ENCODE results near the gene HOXA7. TPM values are rescaled to one million over a fixed set of nuclear protein-coding genes. Genes with fewer than 3 reads are reported as not detected.
A peak's percentile ranks its signal among the peaks of the same experiment; 100 is the strongest.

HOXA7 gene
- total RNA-seq, 1 donor from 2014 or later, result not detected

GRCh38 chr7:27122077-27122910 is 34.2 kb downstream of the HOXA7 start:
- peaks cover 78% of the 10 kb centered on the region for H3K27me3 ChIP-seq (ENCODE audit: control insufficient read depth, insufficient read depth, low read length)
- no peak overlapping the region for H3K4me3 ChIP-seq (ENCODE audit: low read depth, low read length)
- DNase-seq (ENCODE audit: low read depth) (no peak), FAIRE-seq (no peak)
- TF ChIP-seq CTCF (IDR thresholded peaks at IDR 0.05; ENCODE audit: insufficient read depth, low read length, severe bottlenecking), result no peak
- H3K36me3 ChIP-seq (ENCODE audit: control insufficient read depth, insufficient read depth, low read length), result no peaks in the 10 kb centered on the region

GRCh38 chr7:27121684-27122076 is 34.8 kb downstream of the HOXA7 start:
- no peaks in the 10 kb centered on the region for H3K36me3 ChIP-seq (ENCODE audit: control insufficient read depth, insufficient read depth, low read length)
- FAIRE-seq, result no peak
- no peak for TF ChIP-seq CTCF (IDR thresholded peaks at IDR 0.05; ENCODE audit: insufficient read depth, low read length, severe bottlenecking)
- no peak overlapping the region for H3K4me3 ChIP-seq (ENCODE audit: low read depth, low read length)
- DNase-seq (ENCODE audit: low read depth), result no peak
- H3K27me3 ChIP-seq (ENCODE audit: control insufficient read depth, insufficient read depth, low read length), result peaks cover 80% of the 10 kb centered on the region

- H3K4me3 ChIP-seq (ENCODE audit: low read depth, low read length), result no peak overlapping the region
- DNase-seq (ENCODE audit: low read depth) (no peak), FAIRE-seq (no peak)
- H3K27me3 ChIP-seq (ENCODE audit: control insufficient read depth, insufficient read depth, low read length), result peaks cover 73% of the 10 kb centered on the region
- no peak for TF ChIP-seq CTCF (IDR thresholded peaks at IDR 0.05; ENCODE audit: insufficient read depth, low read length, severe bottlenecking)
- no peaks in the 10 kb centered on the region for H3K36me3 ChIP-seq (ENCODE audit: control insufficient read depth, insufficient read depth, low read length)
Observed at GRCh38 chr7:27119412-27119911, 37.0 kb downstream of the HOXA7 start.

GRCh38 chr7:27118580-27118979 is 37.9 kb downstream of the HOXA7 start:
- DNase-seq (ENCODE audit: low read depth) (no peak), FAIRE-seq (peak; percentile 58)
- Histone ChIP-seq H3K27me3 (ENCODE audit: control insufficient read depth, insufficient read depth, low read length) (peaks cover 69% of the 10 kb centered on the region), H3K4me3 (ENCODE audit: low read depth, low read length) (no peak overlapping the region), H3K36me3 (ENCODE audit: control insufficient read depth, insufficient read depth, low read length) (no peaks in the 10 kb centered on the region)
- no peak for TF ChIP-seq CTCF (IDR thresholded peaks at IDR 0.05; ENCODE audit: insufficient read depth, low read length, severe bottlenecking)

GRCh38 chr7:27117887-27118491 is 38.5 kb downstream of the HOXA7 start:
- DNase-seq (ENCODE audit: low read depth) (no peak), FAIRE-seq (no peak)
- no peak overlapping the region for H3K4me3 ChIP-seq (ENCODE audit: low read depth, low read length)
- peaks cover 69% of the 10 kb centered on the region for H3K27me3 ChIP-seq (ENCODE audit: control insufficient read depth, insufficient read depth, low read length)
- TF ChIP-seq CTCF (IDR thresholded peaks at IDR 0.05; ENCODE audit: insufficient read depth, low read length, severe bottlenecking), result no peak
- no peaks in the 10 kb centered on the region for H3K36me3 ChIP-seq (ENCODE audit: control insufficient read depth, insufficient read depth, low read length)
